ENCODE results near the gene EXPH5.

The EXPH5 gene

DNA sequence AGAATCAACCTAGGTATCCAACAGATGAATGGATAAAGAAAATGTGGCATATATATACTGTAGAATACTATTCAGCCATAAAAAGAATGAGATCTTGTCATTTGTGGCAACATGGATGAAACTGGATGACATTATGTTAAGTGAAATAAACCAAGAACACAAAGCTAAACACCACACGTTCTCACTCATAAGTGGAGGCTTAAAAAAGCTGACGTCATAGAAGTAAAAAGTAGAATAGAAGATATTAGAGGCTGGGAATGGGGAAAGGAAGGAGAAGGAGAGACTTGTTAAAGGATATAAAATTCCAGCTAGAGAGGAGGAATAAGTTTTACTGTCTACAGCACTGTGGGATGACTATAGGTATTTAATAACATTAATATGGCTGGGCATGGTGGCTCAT lies 12.9 kb downstream of the EXPH5 start:
- no peak for TF ChIP-seq CTCF (IDR thresholded peaks at IDR 0.05; ENCODE audit: low read depth, low read length, missing control alignments)
- H3K4me3 ChIP-seq (replicated peaks; ENCODE audit: low read depth, low read length): no peak overlapping the region
- no peak for DNase-seq (ENCODE audit: extremely low read depth, low read depth)

GRCh38 chr11:108580043-108580442 lies 13.5 kb downstream of the EXPH5 start:
- TF ChIP-seq CTCF (IDR thresholded peaks at IDR 0.05; ENCODE audit: low read depth, low read length, missing control alignments): no peak
- no peak for DNase-seq (ENCODE audit: extremely low read depth, low read depth)
- no peak overlapping the region for H3K4me3 ChIP-seq (replicated peaks; ENCODE audit: low read depth, low read length)

- no peak overlapping the region for H3K4me3 ChIP-seq (replicated peaks; ENCODE audit: low read depth, low read length)
- DNase-seq (ENCODE audit: extremely low read depth, low read depth): no peak
- no peak for TF ChIP-seq CTCF (IDR thresholded peaks at IDR 0.05; ENCODE audit: low read depth, low read length, missing control alignments)
Measured at GRCh38 chr11:108576523-108576922, 17.0 kb downstream of the EXPH5 start.

- no peak for DNase-seq (ENCODE audit: extremely low read depth, low read depth)
Measured at GRCh38 chr11:108574675-108575074, 18.9 kb downstream of the EXPH5 start.

GRCh38 chr11:108571001-108571400 lies 22.6 kb downstream of the EXPH5 start:
- DNase-seq (ENCODE audit: extremely low read depth, low read depth): no peak
- H3K4me3 ChIP-seq (replicated peaks; ENCODE audit: low read depth, low read length): no peak overlapping the region
- TF ChIP-seq CTCF (IDR thresholded peaks at IDR 0.05; ENCODE audit: low read depth, low read length, missing control alignments): no peak

More at GRCh38 chr11:108574675-108575074, 18.9 kb downstream of the EXPH5 start:
- no peak for TF ChIP-seq CTCF (IDR thresholded peaks at IDR 0.05; ENCODE audit: low read depth, low read length, missing control alignments)
- H3K4me3 ChIP-seq (replicated peaks; ENCODE audit: low read depth, low read length): no peak overlapping the region

DNA sequence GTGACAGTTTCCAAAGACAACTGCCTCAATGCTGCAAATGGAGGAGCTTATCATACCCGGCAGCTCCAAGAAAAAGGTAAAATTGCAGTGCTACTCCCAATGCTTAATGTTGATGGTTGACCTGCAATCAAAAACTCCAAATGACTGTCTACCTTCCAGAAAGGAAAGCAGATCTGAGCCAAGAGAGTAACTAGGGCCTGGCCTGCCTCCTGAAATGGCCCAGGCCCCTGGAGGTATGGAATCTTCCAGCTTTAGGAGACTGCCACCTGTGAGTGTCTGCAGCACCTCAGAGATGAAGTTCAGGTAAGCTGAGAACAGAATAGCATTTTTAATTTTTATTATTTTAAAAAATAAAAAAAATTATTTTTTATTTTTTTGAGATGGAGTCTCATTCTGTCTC lies 23.7 kb downstream of the EXPH5 start:
- no peak overlapping the region for H3K4me3 ChIP-seq (replicated peaks; ENCODE audit: low read depth, low read length)
- DNase-seq (ENCODE audit: extremely low read depth, low read depth): no peak
- no peak for TF ChIP-seq CTCF (IDR thresholded peaks at IDR 0.05; ENCODE audit: low read depth, low read length, missing control alignments)

- H3K4me3 ChIP-seq (replicated peaks; ENCODE audit: low read depth, low read length): no peak overlapping the region
- TF ChIP-seq CTCF (IDR thresholded peaks at IDR 0.05; ENCODE audit: low read depth, low read length, missing control alignments): no peak
- DNase-seq (ENCODE audit: extremely low read depth, low read depth): no peak
Measured at GRCh38 chr11:108568195-108568858, 25.2 kb downstream of the EXPH5 start.

Measured in HFF-Myc (cell line).